Central memory CD8-positive, alpha-beta T cell (primary cell): ENCODE results near the gene ENOX1.

ENCODE experiments used
- ATAC-seq: fragments of 150-1000 bp; cut with Tn5 transposase; replicated peaks from 2 replicates; pipeline ENCODE4 v1.10.0; 2022; ENCODE audit warnings: mild to moderate bottlenecking, moderate FRiP score, moderate number of reproducible peaks; ENCODE audit not compliant: poor library complexity, severe bottlenecking; ENCODE audit errors: extremely low read depth
- DNase-seq, 2 donors: peaks; one replicate each; pipeline ENCODE4 v3.0.0; 2021; ENCODE audit warnings: low spot score in 2 of 2
- H3K27ac Mint-ChIP-seq: one replicate; pipeline ENCODE4 v1.8.0; 2022; ENCODE audit warnings: low read depth, mild to moderate bottlenecking, moderate library complexity, mixed read lengths
- H3K27me3 Mint-ChIP-seq: one replicate; pipeline ENCODE4 v1.8.0; 2022; ENCODE audit warnings: mixed read lengths
- H3K36me3 Mint-ChIP-seq: one replicate; pipeline ENCODE4 v1.8.0; 2022; ENCODE audit warnings: mild to moderate bottlenecking, moderate library complexity, mixed read lengths; ENCODE audit not compliant: insufficient read depth
- H3K4me1 Mint-ChIP-seq: one replicate; pipeline ENCODE4 v1.8.0; 2022; ENCODE audit warnings: mixed read lengths
- H3K4me3 Mint-ChIP-seq: one replicate; pipeline ENCODE4 v1.8.0; 2022; ENCODE audit warnings: mild to moderate bottlenecking, moderate library complexity, mixed read lengths
- H3K9me3 Mint-ChIP-seq: one replicate; pipeline ENCODE4 v1.8.0; 2022; ENCODE audit warnings: mixed read lengths

ENOX1 gene

GRCh38 chr13:43528992-43529391 is 257.8 kb downstream of the ENOX1 start:
- H3K4me3 Mint-ChIP-seq = no peak overlapping the region
- no peak for ATAC-seq
- peaks cover 10% of the 10 kb centered on the region for H3K27me3 Mint-ChIP-seq
- no peaks in the 10 kb centered on the region for H3K4me1 Mint-ChIP-seq
- no peak for DNase-seq
- peaks cover 6% of the 10 kb centered on the region for H3K9me3 Mint-ChIP-seq
- no peak overlapping the region for H3K27ac Mint-ChIP-seq
- no peaks in the 10 kb centered on the region for H3K36me3 Mint-ChIP-seq

GRCh38 chr13:43522788-43523187 is 264.0 kb downstream of the ENOX1 start:
- peaks cover 21% of the 10 kb centered on the region for H3K27me3 Mint-ChIP-seq
- no peaks in the 10 kb centered on the region for H3K4me1 Mint-ChIP-seq
- DNase-seq (no peak), ATAC-seq (no peak)
- no peak overlapping the region for H3K27ac Mint-ChIP-seq
- no peak overlapping the region for H3K4me3 Mint-ChIP-seq
- no peaks in the 10 kb centered on the region for H3K36me3 Mint-ChIP-seq
- H3K9me3 Mint-ChIP-seq = peaks cover 6% of the 10 kb centered on the region

GRCh38 chr13:43520351-43520750 is 266.4 kb downstream of the ENOX1 start:
- no peaks in the 10 kb centered on the region for H3K4me1 Mint-ChIP-seq
- H3K27ac Mint-ChIP-seq = no peak overlapping the region
- H3K4me3 Mint-ChIP-seq = no peak overlapping the region
- H3K9me3 Mint-ChIP-seq = peaks cover 6% of the 10 kb centered on the region
- ATAC-seq (no peak), DNase-seq (no peak)
- H3K27me3 Mint-ChIP-seq = peaks cover 18% of the 10 kb centered on the region
- H3K36me3 Mint-ChIP-seq = no peaks in the 10 kb centered on the region

GRCh38 chr13:43518833-43519232 is 267.9 kb downstream of the ENOX1 start:
- Mint-ChIP-seq H3K9me3 (no peaks in the 10 kb centered on the region), H3K27me3 (peaks cover 10% of the 10 kb centered on the region), H3K4me1 (no peaks in the 10 kb centered on the region), H3K4me3 (no peak overlapping the region), H3K36me3 (no peaks in the 10 kb centered on the region), H3K27ac (no peak overlapping the region)
- ATAC-seq = no peak
- DNase-seq = no peak

GRCh38 chr13:43516401-43516833 is 270.4 kb downstream of the ENOX1 start:
- no peaks in the 10 kb centered on the region for H3K9me3 Mint-ChIP-seq
- H3K4me3 Mint-ChIP-seq = no peak overlapping the region
- no peaks in the 10 kb centered on the region for H3K4me1 Mint-ChIP-seq
- no peak for DNase-seq
- no peaks in the 10 kb centered on the region for H3K36me3 Mint-ChIP-seq
- peaks cover 10% of the 10 kb centered on the region for H3K27me3 Mint-ChIP-seq
- no peak for ATAC-seq
- no peak overlapping the region for H3K27ac Mint-ChIP-seq

GRCh38 chr13:43515531-43515930 is 271.2 kb downstream of the ENOX1 start:
- DNase-seq = no peak
- Mint-ChIP-seq H3K36me3 (no peaks in the 10 kb centered on the region), H3K27ac (no peak overlapping the region), H3K4me3 (no peak overlapping the region), H3K4me1 (no peaks in the 10 kb centered on the region), H3K9me3 (no peaks in the 10 kb centered on the region), H3K27me3 (peaks cover 10% of the 10 kb centered on the region)
- no peak for ATAC-seq

GRCh38 chr13:43514311-43514710 is 272.5 kb downstream of the ENOX1 start:
- no peaks in the 10 kb centered on the region for H3K27me3 Mint-ChIP-seq
- H3K36me3 Mint-ChIP-seq = no peaks in the 10 kb centered on the region
- no peaks in the 10 kb centered on the region for H3K9me3 Mint-ChIP-seq
- no peaks in the 10 kb centered on the region for H3K4me1 Mint-ChIP-seq
- no peak overlapping the region for H3K27ac Mint-ChIP-seq
- no peak for DNase-seq
- ATAC-seq = no peak
- no peak overlapping the region for H3K4me3 Mint-ChIP-seq

- Mint-ChIP-seq H3K36me3 (no peaks in the 10 kb centered on the region), H3K4me1 (no peaks in the 10 kb centered on the region), H3K9me3 (no peaks in the 10 kb centered on the region), H3K4me3 (no peak overlapping the region), H3K27ac (no peak overlapping the region), H3K27me3 (no peaks in the 10 kb centered on the region)
- DNase-seq = no peak
- ATAC-seq = no peak
Measured at GRCh38 chr13:43512221-43512620, 274.6 kb downstream of the ENOX1 start.

- Mint-ChIP-seq H3K36me3 (peaks cover 1% of the 10 kb centered on the region), H3K4me1 (no peaks in the 10 kb centered on the region), H3K4me3 (no peak overlapping the region), H3K9me3 (no peaks in the 10 kb centered on the region), H3K27ac (no peak overlapping the region), H3K27me3 (no peaks in the 10 kb centered on the region)
- ATAC-seq (no peak), DNase-seq (no peak)
Measured at GRCh38 chr13:43510956-43511901, 275.5 kb downstream of the ENOX1 start.

- no peak for ATAC-seq
- no peak overlapping the region for H3K4me3 Mint-ChIP-seq
- no peak for DNase-seq
- no peak overlapping the region for H3K27ac Mint-ChIP-seq
- no peaks in the 10 kb centered on the region for H3K9me3 Mint-ChIP-seq
- peaks cover 13% of the 10 kb centered on the region for H3K27me3 Mint-ChIP-seq
- peaks cover 2% of the 10 kb centered on the region for H3K36me3 Mint-ChIP-seq
- no peaks in the 10 kb centered on the region for H3K4me1 Mint-ChIP-seq
Measured at GRCh38 chr13:43495732-43496131, 291.0 kb downstream of the ENOX1 start.

GRCh38 chr13:43494206-43494605 is 292.6 kb downstream of the ENOX1 start:
- peaks cover 1% of the 10 kb centered on the region for H3K27me3 Mint-ChIP-seq

GRCh38 chr13:43493496-43494000 is 293.2 kb downstream of the ENOX1 start:
- no peaks in the 10 kb centered on the region for H3K36me3 Mint-ChIP-seq
- H3K4me3 Mint-ChIP-seq = no peak overlapping the region
- no peak for DNase-seq
- H3K9me3 Mint-ChIP-seq = no peaks in the 10 kb centered on the region
- no peak for ATAC-seq
- no peak overlapping the region for H3K27ac Mint-ChIP-seq
- H3K27me3 Mint-ChIP-seq = no peaks in the 10 kb centered on the region
- H3K4me1 Mint-ChIP-seq = no peaks in the 10 kb centered on the region

More at GRCh38 chr13:43494206-43494605, 292.6 kb downstream of the ENOX1 start:
- H3K9me3 Mint-ChIP-seq = no peaks in the 10 kb centered on the region
- no peaks in the 10 kb centered on the region for H3K4me1 Mint-ChIP-seq
- no peak overlapping the region for H3K4me3 Mint-ChIP-seq
- H3K36me3 Mint-ChIP-seq = no peaks in the 10 kb centered on the region
- ATAC-seq = no peak
- DNase-seq = no peak
- no peak overlapping the region for H3K27ac Mint-ChIP-seq

- H3K4me3 Mint-ChIP-seq = no peak overlapping the region
Measured at GRCh38 chr13:43492745-43493144, 294.0 kb downstream of the ENOX1 start.

More at GRCh38 chr13:43492745-43493144, 294.0 kb downstream of the ENOX1 start:
- DNase-seq (no peak), ATAC-seq (no peak)
- Mint-ChIP-seq H3K27ac (no peak overlapping the region), H3K36me3 (no peaks in the 10 kb centered on the region), H3K27me3 (no peaks in the 10 kb centered on the region), H3K4me1 (no peaks in the 10 kb centered on the region), H3K9me3 (no peaks in the 10 kb centered on the region)
